Head of caudate nucleus (tissue), 42 donors: ENCODE data around the gene TBX6.
"Not testable (repeated sequence)": the region's sequence is repeated elsewhere in the genome, so short reads cannot be mapped to it uniquely, and the experiment has no call there.

Experiments used
- DNase-seq, 42 donors: peaks; one replicate each; pipeline versions ENCODE4 v3.0.0 to v3.0.0-alpha.2; 2020 to 2021; ENCODE audit warnings: mixed read lengths in 7 of 42
- intact Hi-C: fragments of 100-400 bp; cut with DNase I; formaldehyde crosslinking; loops from one replicate; pipeline ENCODE4 v1.15.0; 2022

TBX6 gene

DNA sequence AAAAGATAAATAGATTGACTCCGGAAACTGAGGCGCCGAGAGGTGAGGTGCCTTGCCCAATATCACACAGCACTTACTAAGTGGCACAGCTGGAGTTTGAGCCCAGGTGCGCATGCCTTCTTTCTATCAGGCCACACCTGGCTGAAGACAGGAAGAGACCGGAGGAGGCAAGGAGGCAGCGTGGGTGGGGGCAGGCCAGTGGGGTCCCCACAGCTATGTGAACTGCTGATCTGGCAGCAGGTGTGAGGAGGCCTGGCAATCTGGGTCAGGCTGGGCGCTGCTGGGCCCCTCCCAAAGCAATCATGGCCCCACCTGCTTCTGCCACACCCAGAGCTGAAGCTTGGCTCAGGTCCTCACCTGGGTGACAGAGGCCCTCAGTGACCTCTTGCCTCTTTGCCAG, 23.5 kb upstream of the TBX6 start:
- no peak for DNase-seq
- intact Hi-C loops, result no loop called here

DNA sequence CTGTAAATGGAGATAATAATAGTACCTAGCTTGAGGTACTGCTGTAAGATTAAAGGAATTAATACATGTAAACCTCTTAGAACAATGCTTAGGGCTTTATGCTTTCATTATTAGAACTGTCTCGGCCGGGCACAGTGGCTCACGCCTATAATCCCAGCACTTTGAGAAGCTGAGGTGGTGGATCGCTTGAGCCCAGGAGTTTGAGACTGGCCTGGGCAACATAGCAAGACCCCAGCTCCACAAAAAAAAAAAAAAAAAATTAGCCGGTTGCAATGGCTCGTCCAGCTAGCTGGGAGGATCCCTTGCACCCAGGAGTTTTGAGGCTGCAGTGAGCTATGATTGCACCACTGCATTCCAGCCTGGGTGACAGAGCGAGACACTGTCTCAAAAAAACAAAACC, 23.1 kb upstream of the TBX6 start:
- intact Hi-C loops, DNase-seq: not testable (repeated sequence)

DNA sequence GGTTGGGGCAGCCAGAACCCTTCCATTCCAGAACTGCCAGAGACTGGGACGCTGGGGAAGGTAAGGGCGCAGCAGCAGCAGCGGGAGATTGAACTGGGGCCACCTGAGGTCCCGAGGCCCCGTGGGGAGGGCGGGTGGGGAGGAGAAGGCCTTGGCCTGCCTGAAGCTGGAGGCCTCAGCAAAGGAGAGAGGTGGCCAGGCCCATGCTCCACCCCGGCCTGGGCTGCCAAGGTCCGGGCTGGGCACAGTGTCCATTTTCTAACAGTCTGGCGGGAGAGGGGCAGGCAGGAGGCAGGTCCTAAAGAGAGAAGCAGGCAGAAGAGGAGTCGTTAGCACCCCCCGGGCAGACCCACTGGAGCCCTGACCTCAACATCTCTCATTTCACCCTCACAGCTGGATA, 22.7 kb upstream of the TBX6 start:
- intact Hi-C loops, result no loop called here
- no peak for DNase-seq

DNA sequence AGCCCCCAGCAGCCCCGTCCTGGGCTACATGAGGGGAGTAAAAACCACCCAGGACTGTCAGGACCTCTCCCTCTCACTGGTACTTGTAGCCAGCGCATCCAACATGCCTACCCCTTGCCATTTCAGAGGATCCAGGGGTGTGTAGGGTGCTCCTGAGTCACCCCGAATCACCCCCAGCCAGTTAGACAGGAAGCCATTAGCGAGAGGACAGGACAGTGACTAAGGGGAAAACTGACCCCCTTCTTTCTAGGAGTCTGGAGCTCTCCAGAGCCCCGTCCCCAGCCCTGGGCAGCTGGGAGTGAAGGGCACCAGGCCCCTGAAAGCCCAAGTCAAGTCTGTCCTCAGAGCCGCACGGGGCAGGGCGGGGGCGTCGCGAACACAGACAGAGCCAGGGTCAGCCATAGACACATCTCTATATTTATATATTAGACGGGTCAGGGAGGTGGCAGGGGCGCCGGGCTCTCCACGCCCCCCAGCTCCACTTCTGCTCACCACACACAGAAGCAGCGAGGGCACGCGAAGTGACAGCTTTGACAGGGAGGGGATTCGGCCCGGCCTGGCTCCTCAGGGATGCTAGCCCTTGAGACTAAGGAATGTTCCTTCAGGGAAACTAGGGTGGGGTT, 22.1 kb upstream of the TBX6 start:
- intact Hi-C loops, result no loop called here
- DNase-seq, result no peak

DNA sequence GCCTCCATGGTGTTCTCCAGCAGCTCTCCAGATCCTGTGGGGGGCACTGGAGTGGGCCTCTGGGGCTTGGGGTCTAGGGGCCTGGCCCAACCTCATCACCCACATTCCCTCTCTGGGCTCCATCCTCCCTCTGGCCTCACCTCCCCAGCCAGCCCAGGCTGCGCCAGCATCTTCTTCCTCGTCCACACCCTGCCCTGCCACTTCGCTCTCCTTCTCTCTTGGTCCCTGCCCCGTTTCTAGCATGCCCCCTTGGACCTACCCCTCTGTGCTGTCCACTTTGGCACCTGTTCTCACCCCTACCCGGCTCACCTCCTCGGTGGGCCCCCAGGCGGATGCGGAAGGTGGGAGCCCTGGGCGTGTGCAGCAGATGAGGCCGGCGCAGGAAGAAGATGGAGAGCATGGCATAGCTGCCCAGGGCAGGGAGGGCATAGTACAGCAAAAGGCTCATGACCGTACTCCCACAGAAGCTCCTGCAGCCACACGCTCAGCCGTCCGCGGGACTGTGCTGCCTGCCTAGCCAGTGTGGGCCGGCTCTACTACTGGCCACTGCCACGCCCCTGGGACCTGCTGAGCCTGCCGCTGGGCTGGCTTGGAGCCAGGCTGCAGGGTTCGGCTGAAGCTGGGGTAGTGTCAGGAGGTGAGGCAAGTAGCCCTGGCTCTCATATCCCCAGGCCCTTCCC, 21.4 kb upstream of the TBX6 start, which contains the start of gene GDPD3:
GDPD3 (minus strand) TSS at position 507 of the 680 bp plus-strand sequence; CDS start at position 448, 59 bp downstream.
- intact Hi-C loops, result no loop called here
- no peak for DNase-seq

DNA sequence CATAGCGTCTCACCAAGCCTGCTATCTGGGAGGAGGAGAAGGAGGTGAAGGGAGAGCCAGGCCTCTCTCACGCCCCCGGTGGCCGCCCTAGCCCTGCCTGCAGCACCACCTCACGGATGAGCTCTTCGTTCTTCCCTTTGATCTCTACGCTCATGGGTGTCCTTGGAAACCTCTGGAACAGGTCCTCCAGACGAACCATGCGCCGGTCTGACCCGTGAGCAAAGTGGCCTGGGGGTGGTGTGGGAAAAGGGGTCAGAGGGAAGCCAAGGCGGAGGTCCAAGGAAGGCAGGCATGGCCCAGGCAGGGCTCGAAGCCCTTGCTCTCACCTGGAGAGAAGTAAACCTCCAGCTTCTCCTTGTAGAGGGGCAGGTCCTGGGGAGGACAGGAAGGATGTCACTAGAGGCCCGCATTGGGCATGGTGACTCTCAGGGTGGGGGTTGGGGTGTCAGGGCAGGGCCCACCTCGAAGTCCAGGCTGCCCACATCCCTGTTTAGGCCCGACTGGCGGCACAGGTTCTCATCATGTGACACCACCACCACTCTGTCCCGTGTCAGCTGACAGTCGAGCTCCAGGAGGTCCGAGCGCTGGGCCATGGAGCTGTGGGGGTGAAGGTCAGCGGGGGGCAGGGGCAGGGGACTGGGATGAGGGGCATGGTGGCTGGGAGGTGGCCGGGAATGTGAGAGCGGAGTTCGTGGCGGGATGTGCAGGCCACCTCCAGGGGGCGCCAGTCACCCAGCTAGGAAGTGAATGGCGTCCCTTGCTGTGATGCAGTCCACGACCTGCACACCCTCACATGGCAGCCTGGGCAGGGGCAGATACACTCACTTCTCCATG, 20.7 kb upstream of the TBX6 start:
- intact Hi-C loops, result no loop called here
- peak in 25 of 42 donors; percentile 21 to 79 (median 54) for DNase-seq

DNA sequence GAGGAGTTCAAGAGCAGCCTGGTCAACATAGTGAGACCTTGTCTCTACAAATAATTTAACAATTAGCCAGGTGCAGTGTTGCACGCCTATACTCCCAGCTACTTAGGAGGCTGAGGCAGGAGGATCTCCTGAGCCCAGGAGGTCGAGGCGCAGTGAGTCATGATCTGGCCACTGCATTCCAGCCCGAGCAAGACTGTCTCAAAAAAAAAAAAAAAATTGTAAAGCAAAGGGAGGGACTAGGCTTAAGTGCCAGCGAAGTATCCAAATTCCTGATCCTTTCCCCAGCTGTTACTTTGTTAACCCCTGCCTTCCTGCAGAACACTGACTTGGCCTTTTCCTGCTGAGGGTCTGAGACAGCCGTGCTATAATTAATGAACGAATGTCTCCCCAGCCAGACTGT, 18.9 kb upstream of the TBX6 start:
- intact Hi-C loops, result no loop called here
- DNase-seq, result no peak

DNA sequence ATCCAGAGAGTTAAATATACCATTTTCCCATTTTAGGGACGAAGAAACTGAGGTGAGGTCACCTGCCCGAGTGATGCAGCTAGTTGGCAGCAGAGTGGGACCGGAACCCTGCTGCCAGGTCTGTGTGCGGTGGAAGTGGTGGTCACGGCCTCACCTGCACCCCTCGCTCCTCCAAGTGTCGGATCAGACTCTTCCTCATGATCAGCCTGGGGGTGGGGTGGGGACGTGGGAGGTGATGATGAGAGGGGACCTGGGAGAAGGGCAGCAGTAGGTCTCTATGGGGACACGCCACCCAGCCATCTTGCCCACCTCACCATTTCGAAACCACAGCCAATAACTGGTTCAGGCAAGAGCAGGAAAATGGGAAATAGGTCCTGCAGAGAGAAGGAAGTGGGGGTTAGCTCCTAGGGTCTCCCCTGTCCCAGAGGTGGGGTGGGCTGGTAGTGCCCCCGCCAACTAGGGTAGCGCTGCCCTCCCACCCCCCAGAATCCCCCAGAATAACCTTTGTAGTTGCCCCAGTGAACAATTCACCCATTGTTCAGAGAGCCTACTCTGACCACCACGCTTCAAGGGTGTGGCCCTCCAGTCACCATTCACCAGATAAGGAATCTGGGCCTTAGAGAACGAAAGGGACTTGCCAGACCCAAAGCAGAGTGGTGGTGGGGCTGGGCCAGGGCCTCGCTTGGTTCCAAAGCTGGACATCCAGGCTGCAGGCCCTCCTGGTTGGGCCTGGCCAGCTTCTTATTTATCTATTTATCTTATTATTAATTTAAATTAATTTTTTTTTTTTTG, 16.5 kb upstream of the TBX6 start:
- intact Hi-C loops, result no loop called here
- DNase-seq, result no peak

DNA sequence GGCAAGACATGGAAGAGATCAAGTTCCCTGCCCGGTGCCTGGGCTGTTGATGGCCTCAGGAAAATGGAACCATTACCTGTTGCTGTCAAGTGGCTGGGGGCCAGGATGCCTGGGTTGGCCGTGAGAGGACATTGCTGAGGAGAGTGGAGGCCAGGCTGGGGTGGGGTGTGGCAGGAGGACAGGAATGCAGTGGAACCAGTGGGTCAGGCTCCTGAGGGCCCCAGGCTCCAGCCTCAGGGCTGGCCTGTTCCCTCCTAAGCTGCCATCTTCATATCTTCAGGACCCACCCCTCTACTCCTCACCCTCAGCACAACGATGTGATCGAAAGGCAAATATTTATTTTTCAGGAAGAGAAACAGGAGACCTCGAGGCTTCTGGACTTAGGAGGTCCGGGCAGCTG, 12.8 kb upstream of the TBX6 start:
- intact Hi-C loops, result no loop called here
- no peak for DNase-seq

DNA sequence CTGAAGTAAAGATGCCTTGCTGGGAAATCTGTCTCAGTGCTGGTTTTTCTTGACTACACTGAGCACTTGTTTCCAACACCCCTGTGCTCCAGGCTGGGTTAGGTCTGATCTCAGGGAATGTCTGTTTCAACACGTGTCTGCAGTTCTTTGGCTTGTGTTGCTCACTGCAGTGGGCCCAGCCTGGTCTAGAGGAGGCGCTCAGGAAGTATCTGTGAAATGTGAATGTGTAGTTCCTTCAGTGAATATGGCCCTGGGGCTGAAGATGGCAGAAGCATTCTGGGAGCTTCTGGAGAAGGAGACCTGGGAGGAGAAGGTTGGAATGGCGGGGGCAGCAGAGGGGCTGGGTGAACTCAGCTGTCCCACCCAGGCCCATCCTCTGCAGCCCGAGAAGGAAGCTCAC, 12.4 kb upstream of the TBX6 start:
- intact Hi-C loops, result no loop called here
- no peak for DNase-seq

DNA sequence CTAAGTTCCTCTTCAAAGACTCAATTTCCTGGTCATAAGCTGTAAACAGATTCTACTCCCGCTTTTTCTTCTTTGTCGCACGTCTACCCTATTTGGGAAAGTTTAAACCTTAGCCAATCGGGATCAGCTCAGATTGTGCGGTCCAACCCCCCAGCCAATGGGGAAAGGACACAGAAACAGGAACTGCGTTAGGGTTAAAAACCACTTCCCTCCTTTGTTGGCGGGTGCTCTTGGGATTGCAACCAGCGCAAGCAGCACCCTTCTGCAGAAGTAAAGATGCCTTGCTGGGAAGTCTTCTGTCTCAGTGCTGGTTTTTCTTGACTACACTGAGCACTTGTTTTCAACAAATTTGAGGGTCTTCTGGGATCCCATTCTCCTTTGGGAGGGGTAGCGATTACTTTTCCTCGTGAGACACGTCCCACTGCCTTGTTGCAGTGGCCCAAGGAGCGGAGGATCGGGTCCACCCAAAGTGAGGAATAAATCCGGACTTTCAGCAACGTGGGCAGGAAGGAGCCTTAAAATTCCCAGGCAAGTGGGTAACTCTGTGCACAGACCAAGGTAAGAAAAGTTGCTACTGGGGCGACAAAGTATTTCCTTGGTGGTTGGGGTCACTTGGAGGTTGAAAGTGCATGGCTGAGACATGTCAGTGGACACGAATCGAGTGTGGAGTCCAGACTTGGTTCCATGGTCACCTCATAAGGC, 5.3 kb upstream of the TBX6 start:
- intact Hi-C loops, result no loop called here
- DNase-seq, result no peak

DNA sequence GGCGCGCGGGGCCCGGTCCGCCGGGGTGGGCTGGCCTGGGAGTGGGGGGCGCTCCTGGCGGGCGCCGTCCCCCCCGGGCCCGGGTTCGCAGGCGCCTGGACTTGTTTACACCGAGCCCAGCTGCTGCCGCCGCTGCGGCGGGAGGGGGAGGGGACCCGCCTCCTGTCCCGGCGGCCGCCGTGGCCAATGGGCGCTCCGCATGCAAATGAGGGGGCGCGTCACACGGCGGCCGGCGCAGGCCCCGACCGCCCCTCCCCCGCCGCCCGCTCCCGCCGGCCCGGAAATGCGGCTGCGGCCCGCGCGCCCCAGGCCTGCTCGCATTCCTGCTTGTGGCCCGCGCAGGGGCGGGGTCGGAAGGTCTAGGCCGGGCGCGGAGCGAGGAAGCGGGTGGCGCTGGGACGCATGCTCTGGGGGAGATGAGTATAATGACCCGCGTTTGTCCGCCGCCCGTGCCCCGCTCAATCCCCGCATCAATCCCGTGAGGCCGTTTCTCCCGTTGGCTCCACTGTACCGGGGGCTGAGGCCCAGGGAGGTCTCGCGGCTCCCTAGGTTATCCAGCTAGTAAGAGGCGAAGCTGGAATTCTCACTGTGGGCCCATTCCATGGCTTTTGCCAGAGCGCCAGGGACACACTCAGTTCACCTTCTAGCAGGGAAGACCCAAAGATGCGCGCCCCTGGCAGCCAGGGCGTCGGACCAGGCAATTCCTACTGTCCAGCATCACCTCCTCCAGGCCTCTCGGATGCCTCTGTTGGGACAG, 4.6 kb upstream of the TBX6 start, which contains the start of gene YPEL3:
YPEL3 (minus strand) TSS at position 109 of the 757 bp plus-strand sequence. CDS start 731 bp downstream, outside the sequence.
- intact Hi-C loops, result no loop called here
- peak; percentile 83 to 97 (median 93) for DNase-seq

DNA sequence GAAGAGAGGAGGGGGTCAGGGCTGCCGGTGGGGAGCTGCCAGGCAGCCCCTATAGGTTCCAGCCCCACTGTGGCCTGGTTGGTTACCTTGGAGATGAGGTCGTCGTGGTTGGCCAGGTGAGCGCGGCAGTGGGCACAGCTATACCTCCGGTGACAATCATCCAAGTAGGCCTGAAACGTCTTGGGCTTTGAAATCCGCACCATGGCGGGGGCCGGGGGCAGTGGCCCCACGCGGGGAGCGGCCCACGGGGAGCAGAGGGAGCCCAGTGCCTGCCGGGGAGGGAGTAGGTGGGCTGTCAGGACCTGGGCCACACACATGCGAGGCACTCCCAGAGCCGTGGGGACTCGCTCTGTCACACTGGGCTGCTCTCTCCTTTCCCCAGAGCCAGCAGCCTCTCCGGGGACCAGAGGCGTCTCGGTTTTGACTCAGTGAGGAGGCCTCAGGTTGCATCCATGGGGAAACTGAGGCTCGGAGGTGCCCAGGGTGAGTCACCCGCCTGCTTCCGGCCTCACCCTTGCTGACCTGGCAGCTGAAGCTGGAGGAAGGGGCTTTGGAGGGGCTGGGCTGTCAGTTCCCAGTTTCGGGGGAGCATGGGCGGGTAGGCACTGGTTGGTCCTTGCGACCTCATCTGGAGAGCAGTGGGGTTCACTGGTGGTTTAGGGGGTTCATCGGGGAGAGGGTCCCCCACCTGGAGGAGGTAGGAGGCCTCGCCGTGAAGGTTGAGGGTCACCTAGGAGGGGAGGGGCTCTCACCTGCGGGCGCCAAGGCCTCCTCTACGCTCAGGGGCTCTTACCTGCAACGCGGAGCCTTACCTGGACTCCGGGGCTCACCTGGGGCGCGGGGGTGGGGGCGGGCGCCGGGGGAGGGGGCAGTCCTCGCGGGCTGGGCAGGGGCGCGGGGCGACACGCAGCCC, 3.7 kb upstream of the TBX6 start:
- intact Hi-C loops, result no loop called here

DNA sequence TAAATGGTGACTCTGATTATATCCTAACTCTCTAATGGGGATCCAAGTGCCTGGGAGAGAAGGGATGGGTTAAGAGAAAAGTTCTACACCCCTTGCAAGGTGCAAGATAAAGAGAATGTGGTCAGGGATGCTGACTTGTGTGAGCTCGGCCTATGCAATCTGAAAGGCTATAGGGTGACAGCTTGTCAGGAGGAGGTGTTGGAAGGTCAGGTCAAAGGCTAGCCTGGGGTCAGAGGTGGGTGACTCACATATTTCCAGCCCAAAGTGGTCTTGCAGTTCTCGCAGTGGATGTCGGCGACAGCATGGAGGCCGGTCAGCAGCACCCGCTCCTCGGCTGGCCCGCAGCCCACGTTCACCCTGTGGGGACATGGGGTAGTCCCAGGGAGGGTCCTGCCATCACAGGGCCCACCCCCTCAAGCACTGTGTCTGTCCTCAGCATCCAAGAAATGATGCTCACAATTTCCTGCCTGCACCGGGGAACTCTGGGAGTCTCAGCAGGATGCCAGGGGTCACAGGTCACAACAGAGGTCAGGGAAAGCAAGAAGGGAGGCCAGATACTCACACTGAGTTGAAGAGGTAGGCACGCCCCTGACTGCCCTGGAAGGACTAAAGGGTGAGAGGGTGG, 2.9 kb upstream of the TBX6 start:
- no peak for DNase-seq
- intact Hi-C loops, result no loop called here

More for the DNA sequence above, 3.7 kb upstream of the TBX6 start:
- DNase-seq, result peak in 10 of 42 donors; percentile 11 to 54 (median 27)

DNA sequence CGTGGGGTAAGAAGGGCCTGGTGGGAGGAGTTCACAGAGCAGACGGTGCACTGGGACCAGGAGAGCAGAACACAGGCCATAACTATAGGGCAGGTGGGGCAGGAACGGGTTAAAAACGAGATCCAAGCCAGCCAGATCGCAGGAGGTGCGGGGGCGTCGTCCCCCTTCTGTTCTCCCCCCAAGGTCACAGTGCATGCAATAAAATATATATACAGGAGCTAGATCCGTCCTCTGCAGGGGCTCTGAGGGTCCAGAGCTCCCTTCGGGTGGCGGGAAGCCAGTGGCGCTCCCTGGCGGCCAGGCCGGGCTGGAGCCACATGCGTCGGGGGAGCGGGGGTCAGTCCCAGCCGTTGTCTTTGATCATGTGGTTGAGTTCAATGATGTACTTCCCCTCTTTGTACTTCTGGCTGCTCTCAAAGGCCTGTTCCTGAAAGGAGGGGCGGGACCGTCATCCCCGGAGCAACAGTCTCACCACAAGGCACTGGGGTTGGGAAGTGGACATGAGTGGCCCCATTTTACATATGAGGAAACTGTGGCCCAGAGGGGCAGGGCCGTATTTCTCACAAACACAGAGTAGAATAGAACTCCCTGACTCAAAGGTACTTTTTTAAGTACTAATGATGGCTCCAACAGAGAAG, 768 bp upstream of the TBX6 start:
- intact Hi-C loops, result no loop called here
- DNase-seq, result peak; percentile 29 to 87 (median 69)
